ENCODE data around the gene TBC1D14.

DNA sequence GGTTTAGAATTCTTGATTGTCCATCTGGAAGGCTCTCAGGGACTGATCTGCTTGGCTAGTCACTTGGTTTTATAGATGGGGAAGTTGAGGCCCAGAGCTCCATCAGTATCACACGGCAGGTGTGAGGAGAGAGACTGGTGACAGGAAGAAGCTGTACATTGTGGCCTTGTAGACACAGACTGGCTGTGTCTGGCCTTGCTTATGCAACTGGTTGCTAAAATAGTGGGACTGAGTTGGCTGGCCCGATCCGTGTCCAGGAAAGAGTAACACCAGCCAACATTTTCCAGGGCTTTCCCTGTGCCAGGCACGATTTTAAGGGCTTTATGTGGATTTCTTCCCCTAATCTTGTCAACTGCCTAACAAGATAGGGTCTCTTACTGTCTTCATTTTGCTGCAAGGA is 2.8 kb downstream of the TBC1D14 start:
- no peak for TF ChIP-seq GTF2F1 (IDR thresholded peaks at IDR 0.05; ENCODE audit: low read depth, low read length)
- TF ChIP-seq, protein P1, sequence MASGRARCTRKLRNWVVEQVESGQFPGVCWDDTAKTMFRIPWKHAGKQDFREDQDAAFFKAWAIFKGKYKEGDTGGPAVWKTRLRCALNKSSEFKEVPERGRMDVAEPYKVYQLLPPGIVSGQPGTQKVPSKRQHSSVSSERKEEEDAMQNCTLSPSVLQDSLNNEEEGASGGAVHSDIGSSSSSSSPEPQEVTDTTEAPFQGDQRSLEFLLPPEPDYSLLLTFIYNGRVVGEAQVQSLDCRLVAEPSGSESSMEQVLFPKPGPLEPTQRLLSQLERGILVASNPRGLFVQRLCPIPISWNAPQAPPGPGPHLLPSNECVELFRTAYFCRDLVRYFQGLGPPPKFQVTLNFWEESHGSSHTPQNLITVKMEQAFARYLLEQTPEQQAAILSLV (tag; IDR thresholded peaks at IDR 0.05) = no peak
- no peak for TF ChIP-seq ZBED1 (IDR thresholded peaks at IDR 0.05)

Measured in K562 (cell line).